ENCODE results near the gene CTBP2.

Gene CTBP2

DNA sequence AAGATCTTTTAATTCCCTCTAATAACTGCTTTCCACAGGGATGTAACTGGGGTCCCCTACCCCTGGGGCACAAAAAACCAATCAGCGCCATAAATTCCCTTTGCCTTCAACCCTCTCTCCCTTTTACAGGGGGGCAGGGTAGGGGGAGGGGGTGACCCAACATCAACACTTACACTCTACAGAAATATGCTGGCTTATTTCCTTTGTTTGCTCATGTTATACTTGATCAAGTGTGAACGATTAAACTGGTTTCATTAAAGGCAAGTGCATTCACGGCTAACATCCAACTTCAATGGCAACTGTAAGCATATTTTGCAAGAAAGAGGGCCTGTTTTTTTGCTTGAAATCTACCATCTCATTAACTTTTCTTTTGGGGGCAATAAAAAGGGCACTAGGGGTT is 2.9 kb downstream of the CTBP2 start:
- Histone ChIP-seq H2AFZ (ENCODE audit: low read length) (no peak overlapping the region), H3K4me1 (ENCODE audit: control insufficient read depth in 2 of 2, insufficient read depth in 1 of 2, low read depth in 1 of 2, low read length in 2 of 2) (peaks cover 32 to 40% of the 10 kb centered on the region in 2 donors), H2BK5ac (ENCODE audit: low read length) (no peak overlapping the region), H2BK12ac (ENCODE audit: low read length) (no peak overlapping the region), H3K4ac (ENCODE audit: low read length) (no peak overlapping the region), H3K27me3 (ENCODE audit: control insufficient read depth in 3 of 3, insufficient read depth in 3 of 3, low read depth in 1 of 3, low read length in 3 of 3) (no peaks in the 10 kb centered on the region), H2BK120ac (ENCODE audit: low read depth, low read length) (no peak overlapping the region), H3K4me3 (ENCODE audit: low read length in 2 of 2) (peak overlapping the region in 1 of 2 donors; percentile 84), H3K9me3 (replicated peaks in 1 of 2; ENCODE audit: control insufficient read depth in 2 of 2, insufficient read depth in 1 of 2, low read depth in 1 of 2, low read length in 2 of 2) (no peaks in the 10 kb centered on the region), H3K14ac (ENCODE audit: low read length) (no peak overlapping the region), H4K8ac (ENCODE audit: low read depth, low read length) (no peak overlapping the region), H4K91ac (ENCODE audit: low read depth, low read length, poor library complexity) (no peak overlapping the region), H3K18ac (ENCODE audit: low read length) (no peak overlapping the region), H3K9ac (ENCODE audit: low read depth, low read length, poor library complexity) (no peak overlapping the region), H3K23ac (ENCODE audit: low read depth, low read length, poor library complexity) (no peak overlapping the region), H2AK5ac (ENCODE audit: low read depth, low read length) (no peak overlapping the region), H2BK15ac (ENCODE audit: low read length) (no peak overlapping the region), H3K36me3 (replicated peaks in 1 of 2; ENCODE audit: control insufficient read depth in 2 of 2, insufficient read depth in 2 of 2, low read length in 2 of 2) (peaks cover 0 to 14% of the 10 kb centered on the region in 2 donors), H3K4me2 (ENCODE audit: insufficient read depth, low read length, poor library complexity, severe bottlenecking) (no peak overlapping the region), H3K27ac (replicated peaks; ENCODE audit: low read length) (no peak overlapping the region), H3K79me1 (ENCODE audit: low read depth, low read length) (no peaks in the 10 kb centered on the region)
- WGBS, 2 donors (ENCODE audit: extremely low coverage in 2 of 2, insufficient read length in 2 of 2, insufficient replicate concordance in 1 of 2), result no CpG with 5 or more reads among the region's 3 CpGs
- no peak for DNase-seq (ENCODE audit: low spot score)

- no peak overlapping the region for H3K4ac ChIP-seq (ENCODE audit: low read length)
- H3K36me3 ChIP-seq (replicated peaks in 1 of 2; ENCODE audit: control insufficient read depth in 2 of 2, insufficient read depth in 2 of 2, low read length in 2 of 2), result peaks cover 0 to 19% of the 10 kb centered on the region in 2 donors
- H3K27ac ChIP-seq (replicated peaks; ENCODE audit: low read length), result no peak overlapping the region
- no CpG with 5 or more reads among the region's 13 CpGs for WGBS, 2 donors (ENCODE audit: extremely low coverage in 2 of 2, insufficient read length in 2 of 2, insufficient replicate concordance in 1 of 2)
- H2BK5ac ChIP-seq (ENCODE audit: low read length), result no peak overlapping the region
- no peak overlapping the region for H2AFZ ChIP-seq (ENCODE audit: low read length)
- no peak overlapping the region for H4K8ac ChIP-seq (ENCODE audit: low read depth, low read length)
- peaks cover 31 to 40% of the 10 kb centered on the region in 2 donors for H3K4me1 ChIP-seq (ENCODE audit: control insufficient read depth in 2 of 2, insufficient read depth in 1 of 2, low read depth in 1 of 2, low read length in 2 of 2)
- H3K23ac ChIP-seq (ENCODE audit: low read depth, low read length, poor library complexity), result no peak overlapping the region
- H3K27me3 ChIP-seq (ENCODE audit: control insufficient read depth in 3 of 3, insufficient read depth in 3 of 3, low read depth in 1 of 3, low read length in 3 of 3), result no peaks in the 10 kb centered on the region
- H2BK120ac ChIP-seq (ENCODE audit: low read depth, low read length), result no peak overlapping the region
- H3K9me3 ChIP-seq (replicated peaks in 1 of 2; ENCODE audit: control insufficient read depth in 2 of 2, insufficient read depth in 1 of 2, low read depth in 1 of 2, low read length in 2 of 2), result no peaks in the 10 kb centered on the region
- H2BK15ac ChIP-seq (ENCODE audit: low read length), result no peak overlapping the region
- DNase-seq (ENCODE audit: low spot score), result no peak
- no peak overlapping the region for H3K9ac ChIP-seq (ENCODE audit: low read depth, low read length, poor library complexity)
- H3K14ac ChIP-seq (ENCODE audit: low read length), result no peak overlapping the region
- H4K91ac ChIP-seq (ENCODE audit: low read depth, low read length, poor library complexity), result no peak overlapping the region
- peak overlapping the region in 1 of 2 donors; percentile 84 for H3K4me3 ChIP-seq (ENCODE audit: low read length in 2 of 2)
- H3K4me2 ChIP-seq (ENCODE audit: insufficient read depth, low read length, poor library complexity, severe bottlenecking), result peak overlapping the region; percentile 22
- peaks cover 3% of the 10 kb centered on the region for H3K79me1 ChIP-seq (ENCODE audit: low read depth, low read length)
- H3K18ac ChIP-seq (ENCODE audit: low read length), result no peak overlapping the region
- H2AK5ac ChIP-seq (ENCODE audit: low read depth, low read length), result no peak overlapping the region
- no peak overlapping the region for H2BK12ac ChIP-seq (ENCODE audit: low read length)
Measured at GRCh38 chr10:125156739-125157480, 3.5 kb downstream of the CTBP2 start.

- H3K36me3 ChIP-seq (replicated peaks in 1 of 2; ENCODE audit: control insufficient read depth in 2 of 2, insufficient read depth in 2 of 2, low read length in 2 of 2), result peaks cover 0 to 24% of the 10 kb centered on the region in 2 donors
Measured at GRCh38 chr10:125156196-125156595, 4.2 kb downstream of the CTBP2 start.

GRCh38 chr10:125155101-125155500 is 5.3 kb downstream of the CTBP2 start:
- Histone ChIP-seq H3K23ac (ENCODE audit: low read depth, low read length, poor library complexity) (no peak overlapping the region), H4K8ac (ENCODE audit: low read depth, low read length) (no peak overlapping the region), H3K9ac (ENCODE audit: low read depth, low read length, poor library complexity) (no peak overlapping the region), H3K27ac (replicated peaks; ENCODE audit: low read length) (no peak overlapping the region), H3K4me2 (ENCODE audit: insufficient read depth, low read length, poor library complexity, severe bottlenecking) (no peak overlapping the region), H2BK120ac (ENCODE audit: low read depth, low read length) (no peak overlapping the region), H3K14ac (ENCODE audit: low read length) (no peak overlapping the region), H3K4ac (ENCODE audit: low read length) (no peak overlapping the region), H3K79me1 (ENCODE audit: low read depth, low read length) (peaks cover 13% of the 10 kb centered on the region), H3K9me3 (replicated peaks in 1 of 2; ENCODE audit: control insufficient read depth in 2 of 2, insufficient read depth in 1 of 2, low read depth in 1 of 2, low read length in 2 of 2) (no peaks in the 10 kb centered on the region), H3K4me3 (ENCODE audit: low read length in 2 of 2) (no peak overlapping the region), H2AK5ac (ENCODE audit: low read depth, low read length) (no peak overlapping the region), H3K4me1 (ENCODE audit: control insufficient read depth in 2 of 2, insufficient read depth in 1 of 2, low read depth in 1 of 2, low read length in 2 of 2) (peaks cover 37 to 40% of the 10 kb centered on the region in 2 donors), H2BK12ac (ENCODE audit: low read length) (no peak overlapping the region), H2BK15ac (ENCODE audit: low read length) (no peak overlapping the region), H3K18ac (ENCODE audit: low read length) (no peak overlapping the region), H3K27me3 (ENCODE audit: control insufficient read depth in 3 of 3, insufficient read depth in 3 of 3, low read depth in 1 of 3, low read length in 3 of 3) (no peaks in the 10 kb centered on the region), H2BK5ac (ENCODE audit: low read length) (no peak overlapping the region), H2AFZ (ENCODE audit: low read length) (no peak overlapping the region), H3K36me3 (replicated peaks in 1 of 2; ENCODE audit: control insufficient read depth in 2 of 2, insufficient read depth in 2 of 2, low read length in 2 of 2) (peaks cover under 1 to 35% of the 10 kb centered on the region in 2 donors), H4K91ac (ENCODE audit: low read depth, low read length, poor library complexity) (no peak overlapping the region)
- WGBS, 2 donors (ENCODE audit: extremely low coverage in 2 of 2, insufficient read length in 2 of 2, insufficient replicate concordance in 1 of 2), result no CpG with 5 or more reads among the region's 8 CpGs
- peak; percentile 54 for DNase-seq (ENCODE audit: low spot score)

More at GRCh38 chr10:125156196-125156595, 4.2 kb downstream of the CTBP2 start:
- H3K27me3 ChIP-seq (ENCODE audit: control insufficient read depth in 3 of 3, insufficient read depth in 3 of 3, low read depth in 1 of 3, low read length in 3 of 3), result no peaks in the 10 kb centered on the region
- no peak overlapping the region for H3K27ac ChIP-seq (replicated peaks; ENCODE audit: low read length)
- H4K8ac ChIP-seq (ENCODE audit: low read depth, low read length), result no peak overlapping the region
- DNase-seq (ENCODE audit: low spot score), result no peak
- H3K9ac ChIP-seq (ENCODE audit: low read depth, low read length, poor library complexity), result no peak overlapping the region
- H2BK5ac ChIP-seq (ENCODE audit: low read length), result no peak overlapping the region
- peaks cover 9% of the 10 kb centered on the region for H3K79me1 ChIP-seq (ENCODE audit: low read depth, low read length)
- no peaks in the 10 kb centered on the region for H3K9me3 ChIP-seq (replicated peaks in 1 of 2; ENCODE audit: control insufficient read depth in 2 of 2, insufficient read depth in 1 of 2, low read depth in 1 of 2, low read length in 2 of 2)
- no peak overlapping the region for H3K4me3 ChIP-seq (ENCODE audit: low read length in 2 of 2)
- H3K18ac ChIP-seq (ENCODE audit: low read length), result no peak overlapping the region
- H2AFZ ChIP-seq (ENCODE audit: low read length), result no peak overlapping the region
- H3K4ac ChIP-seq (ENCODE audit: low read length), result no peak overlapping the region
- no peak overlapping the region for H2AK5ac ChIP-seq (ENCODE audit: low read depth, low read length)
- H2BK12ac ChIP-seq (ENCODE audit: low read length), result no peak overlapping the region
- no peak overlapping the region for H3K23ac ChIP-seq (ENCODE audit: low read depth, low read length, poor library complexity)
- no peak overlapping the region for H3K14ac ChIP-seq (ENCODE audit: low read length)
- H3K4me2 ChIP-seq (ENCODE audit: insufficient read depth, low read length, poor library complexity, severe bottlenecking), result no peak overlapping the region
- H2BK15ac ChIP-seq (ENCODE audit: low read length), result no peak overlapping the region
- H2BK120ac ChIP-seq (ENCODE audit: low read depth, low read length), result no peak overlapping the region
- H3K4me1 ChIP-seq (ENCODE audit: control insufficient read depth in 2 of 2, insufficient read depth in 1 of 2, low read depth in 1 of 2, low read length in 2 of 2), result peaks cover 34 to 40% of the 10 kb centered on the region in 2 donors
- WGBS, 2 donors (ENCODE audit: extremely low coverage in 2 of 2, insufficient read length in 2 of 2, insufficient replicate concordance in 1 of 2), result no CpG with 5 or more reads among the region's 3 CpGs
- no peak overlapping the region for H4K91ac ChIP-seq (ENCODE audit: low read depth, low read length, poor library complexity)
